ENCODE data around the gene ATF2. TPM values are rescaled to one million over a fixed set of nuclear protein-coding genes. Genes with fewer than 3 reads are reported as not detected.

Gene ATF2
- total and polyA plus RNA-seq, 9 of the 15 experiments (the other 6 are each of a cell fraction or from before 2014, with no cell fraction given) = 24.2 to 111 (median 45.9) TPM

DNA sequence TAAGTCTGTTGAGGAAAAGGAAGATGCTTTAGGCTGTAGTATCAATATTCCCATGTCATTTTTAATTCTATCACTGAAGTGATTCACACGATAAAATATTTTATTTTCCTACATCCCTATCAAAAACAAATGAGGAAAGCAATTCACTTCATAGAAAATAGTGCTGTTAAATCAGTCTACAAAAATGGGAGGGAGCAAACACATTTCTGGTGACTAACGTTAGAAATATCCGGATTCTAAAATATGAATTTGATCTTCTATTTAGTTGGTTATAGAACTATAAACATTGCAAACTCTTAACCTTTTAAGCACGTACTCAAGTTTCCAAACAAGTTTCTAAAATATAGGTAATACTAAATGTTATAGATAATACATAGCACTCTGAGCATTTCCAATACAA, 20.8 kb downstream of the ATF2 start:
- Histone ChIP-seq H3K9ac (ENCODE audit: insufficient read depth in 1 of 2, low read depth in 2 of 2, low read length in 2 of 2) (no peak overlapping the region), H3K4me2 (ENCODE audit: insufficient read depth, low read length) (no peak overlapping the region), H2AFZ (ENCODE audit: low read depth, low read length) (no peak overlapping the region), H3K9me3 (replicated peaks; ENCODE audit: control insufficient read depth, insufficient read depth, low read depth, low read length) (no peaks in the 10 kb centered on the region), H3K27ac (ENCODE audit: extremely low read depth, low read depth, low read length) (no peak overlapping the region), H3K36me3 (ENCODE audit: control insufficient read depth, insufficient read depth, low read length) (peaks cover 81% of the 10 kb centered on the region), H3K4me1 (replicated peaks in 1 of 2; ENCODE audit: control insufficient read depth in 2 of 2, insufficient read depth in 2 of 2, low read length in 2 of 2) (peaks cover 0 to 9% of the 10 kb centered on the region in 2 experiments; a peak in 3 of 5 replicates), H3K4me3 (no peak overlapping the region), H4K20me1 (replicated peaks; ENCODE audit: control insufficient read depth, insufficient read depth, low read length) (peaks cover 7% of the 10 kb centered on the region; the same call in 1 of the 2 replicates), H3K9me1 (ENCODE audit: control insufficient read depth, insufficient read depth, low read length) (no peaks in the 10 kb centered on the region), H3K27me3 (ENCODE audit: control insufficient read depth in 2 of 2, insufficient read depth in 2 of 2, low read length in 2 of 2) (no peaks in the 10 kb centered on the region), H3K79me2 (ENCODE audit: control insufficient read depth, insufficient read depth, low read length) (peaks cover 100% of the 10 kb centered on the region)
- intact Hi-C loops (cut with micrococcal nuclease) = no loop called here
- in situ Hi-C loops (cut with MboI) = no loop called here
- POLR2A ChIA-PET = no interaction called here
- ATAC-seq (no peak), FAIRE-seq (no peak), DNase-seq (ENCODE audit: extremely low read depth in 1 of 4, low spot score in 3 of 4) (no peak)
- CTCF ChIA-PET (ENCODE audit: low intra/inter-chr PET ratio) = no interaction called here
- 88% methylated on average over 4 of the region's 4 CpGs for WGBS (ENCODE audit: insufficient coverage, low coverage, missing lambda C conversion rate)
- BruUV-seq (replicated peaks) = no TSS peak
- TF ChIP-seq BCOR (IDR thresholded peaks at IDR 0.05) (no peak), PHB (CRISPR knock-in tag; IDR thresholded peaks at IDR 0.05) (no peak), U2AF2 (optimal IDR thresholded peaks at IDR 0.05; ENCODE audit: low read depth, low read length) (no peak), ZNF12 (CRISPR knock-in tag; IDR thresholded peaks at IDR 0.05) (no peak), ZNF165 (CRISPR knock-in tag; IDR thresholded peaks at IDR 0.05; ENCODE audit: borderline replicate concordance) (no peak), ZNF584 (CRISPR knock-in tag; IDR thresholded peaks at IDR 0.05; ENCODE audit: low read depth) (no peak), SAP30 (IDR thresholded peaks at IDR 0.05; ENCODE audit: borderline replicate concordance, insufficient read depth, low read depth, low read length, poor library complexity, severe bottlenecking) (no peak), ZNF766 (CRISPR knock-in tag; conservative IDR thresholded peaks at IDR 0.05) (no peak)
- TF ChIP-seq, protein P1, sequence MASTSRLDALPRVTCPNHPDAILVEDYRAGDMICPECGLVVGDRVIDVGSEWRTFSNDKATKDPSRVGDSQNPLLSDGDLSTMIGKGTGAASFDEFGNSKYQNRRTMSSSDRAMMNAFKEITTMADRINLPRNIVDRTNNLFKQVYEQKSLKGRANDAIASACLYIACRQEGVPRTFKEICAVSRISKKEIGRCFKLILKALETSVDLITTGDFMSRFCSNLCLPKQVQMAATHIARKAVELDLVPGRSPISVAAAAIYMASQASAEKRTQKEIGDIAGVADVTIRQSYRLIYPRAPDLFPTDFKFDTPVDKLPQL (IDR thresholded peaks at IDR 0.05; ENCODE audit: extremely low read depth, insufficient read length) = no peak
- TF ChIP-seq, protein P2, sequence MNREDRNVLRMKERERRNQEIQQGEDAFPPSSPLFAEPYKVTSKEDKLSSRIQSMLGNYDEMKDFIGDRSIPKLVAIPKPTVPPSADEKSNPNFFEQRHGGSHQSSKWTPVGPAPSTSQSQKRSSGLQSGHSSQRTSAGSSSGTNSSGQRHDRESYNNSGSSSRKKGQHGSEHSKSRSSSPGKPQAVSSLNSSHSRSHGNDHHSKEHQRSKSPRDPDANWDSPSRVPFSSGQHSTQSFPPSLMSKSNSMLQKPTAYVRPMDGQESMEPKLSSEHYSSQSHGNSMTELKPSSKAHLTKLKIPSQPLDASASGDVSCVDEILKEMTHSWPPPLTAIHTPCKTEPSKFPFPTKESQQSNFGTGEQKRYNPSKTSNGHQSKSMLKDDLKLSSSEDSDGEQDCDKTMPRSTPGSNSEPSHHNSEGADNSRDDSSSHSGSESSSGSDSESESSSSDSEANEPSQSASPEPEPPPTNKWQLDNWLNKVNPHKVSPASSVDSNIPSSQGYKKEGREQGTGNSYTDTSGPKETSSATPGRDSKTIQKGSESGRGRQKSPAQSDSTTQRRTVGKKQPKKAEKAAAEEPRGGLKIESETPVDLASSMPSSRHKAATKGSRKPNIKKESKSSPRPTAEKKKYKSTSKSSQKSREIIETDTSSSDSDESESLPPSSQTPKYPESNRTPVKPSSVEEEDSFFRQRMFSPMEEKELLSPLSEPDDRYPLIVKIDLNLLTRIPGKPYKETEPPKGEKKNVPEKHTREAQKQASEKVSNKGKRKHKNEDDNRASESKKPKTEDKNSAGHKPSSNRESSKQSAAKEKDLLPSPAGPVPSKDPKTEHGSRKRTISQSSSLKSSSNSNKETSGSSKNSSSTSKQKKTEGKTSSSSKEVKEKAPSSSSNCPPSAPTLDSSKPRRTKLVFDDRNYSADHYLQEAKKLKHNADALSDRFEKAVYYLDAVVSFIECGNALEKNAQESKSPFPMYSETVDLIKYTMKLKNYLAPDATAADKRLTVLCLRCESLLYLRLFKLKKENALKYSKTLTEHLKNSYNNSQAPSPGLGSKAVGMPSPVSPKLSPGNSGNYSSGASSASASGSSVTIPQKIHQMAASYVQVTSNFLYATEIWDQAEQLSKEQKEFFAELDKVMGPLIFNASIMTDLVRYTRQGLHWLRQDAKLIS (CRISPR knock-in tag; IDR thresholded peaks at IDR 0.05) = no peak
